GM23338 (cell line): ENCODE results near the gene GDF10. TPM values are rescaled to one million over a fixed set of nuclear protein-coding genes. Genes with fewer than 3 reads are reported as not detected.

Experiments
- ATAC-seq: fragments of 200-7000 bp; cut with Tn5 transposase; 3 replicates; pipeline ENCODE4 v1.9.1; 2020
- DNase-seq: peaks from one replicate; pipeline ENCODE4 v3.0.0-alpha.2; 2015; ENCODE audit warnings: low spot score
- H2AFZ ChIP-seq: fragments of 200-600 bp; sonication (generic); 2 replicates; pipeline ENCODE4 v1.8.0; 2016; ENCODE audit warnings: antibody characterized with exemption, mild to moderate bottlenecking, moderate library complexity
- H3F3A ChIP-seq: fragments of 200-600 bp; sonication (generic); replicated peaks from 2 replicates; pipeline ENCODE4 v1.8.0; 2017; ENCODE audit warnings: antibody characterized with exemption, mixed run types, low read depth
- H3K27ac ChIP-seq: fragments of 200-600 bp; sonication (generic); 2 replicates; pipeline ENCODE4 v1.6.1; 2016; ENCODE audit warnings: low read depth
- H3K27me3 ChIP-seq: fragments of 200-600 bp; sonication (generic); 2 replicates; pipeline ENCODE4 v1.8.0; 2016; ENCODE audit warnings: mild to moderate bottlenecking, mixed run types, moderate library complexity; ENCODE audit not compliant: insufficient read depth
- H3K36me3 ChIP-seq: fragments of 200-600 bp; sonication (generic); 2 replicates; pipeline ENCODE4 v1.8.0; 2016; ENCODE audit warnings: mild to moderate bottlenecking; ENCODE audit not compliant: insufficient read depth
- H3K4me1 ChIP-seq: fragments of 200-600 bp; sonication (generic); 2 replicates; pipeline ENCODE4 v1.8.0; 2016; ENCODE audit warnings: mild to moderate bottlenecking, moderate library complexity; ENCODE audit not compliant: insufficient read depth
- H3K4me2 ChIP-seq: fragments of 200-600 bp; sonication (generic); 2 replicates; pipeline ENCODE4 v1.7.1; 2017; ENCODE audit warnings: mixed run types
- H3K4me3 ChIP-seq: fragments of 200-600 bp; sonication (generic); 2 replicates; pipeline ENCODE4 v1.6.1; 2016; ENCODE audit warnings: mixed run types
- H3K79me2 ChIP-seq: fragments of 200-600 bp; sonication (generic); replicated peaks from 2 replicates; pipeline ENCODE4 v1.8.0; 2017; ENCODE audit warnings: mild to moderate bottlenecking; ENCODE audit not compliant: insufficient read depth
- H3K9me2 ChIP-seq: fragments of 200-600 bp; sonication (generic); 2 replicates; pipeline ENCODE4 v1.8.0; 2017; ENCODE audit not compliant: insufficient read depth
- H4K20me1 ChIP-seq: fragments of 200-600 bp; sonication (generic); replicated peaks from 2 replicates; pipeline ENCODE4 v1.8.0; 2017; ENCODE audit warnings: mild to moderate bottlenecking; ENCODE audit not compliant: insufficient read depth
- H3K27ac Mint-ChIP-seq: 2 replicates; pipeline ENCODE4 v1.8.0; 2020; ENCODE audit warnings: inconsistent platforms, mild to moderate bottlenecking, moderate library complexity, mixed read lengths
- H3K27me3 Mint-ChIP-seq: 3 replicates; pipeline ENCODE4 v1.8.0; 2022; ENCODE audit warnings: low read depth, mild to moderate bottlenecking, moderate library complexity, mixed read lengths, inconsistent platforms; ENCODE audit not compliant: insufficient read depth, poor library complexity
- H3K36me3 Mint-ChIP-seq: 3 replicates; pipeline ENCODE4 v1.8.0; 2021; ENCODE audit warnings: low read depth, mild to moderate bottlenecking, inconsistent platforms, moderate library complexity, mixed read lengths
- H3K4me1 Mint-ChIP-seq: 3 replicates; pipeline ENCODE4 v1.8.0; 2020; ENCODE audit warnings: mild to moderate bottlenecking, inconsistent platforms, mixed read lengths
- H3K4me3 Mint-ChIP-seq: 3 replicates; pipeline ENCODE4 v1.8.0; 2021; ENCODE audit warnings: moderate library complexity, mild to moderate bottlenecking, inconsistent platforms, mixed read lengths
- H3K9me3 Mint-ChIP-seq: 3 replicates; pipeline ENCODE4 v1.8.0; 2020; ENCODE audit warnings: moderate library complexity, mild to moderate bottlenecking, inconsistent platforms, mixed read lengths
- CREB1 ChIP-seq: fragments of 250-450 bp; sonication (Bioruptor Pico); IDR thresholded peaks from 2 replicates; pipeline ENCODE4 v1.5.0; 2020; ENCODE audit warnings: low read depth, mild to moderate bottlenecking, moderate library complexity
- CTCF ChIP-seq, 2 experiments: fragments of 200-600 bp in 1 of 2; sonication (generic) in 1 of 2; conservative IDR thresholded peaks; 2 replicates each; pipeline versions ENCODE4 v1.5.1 to v1.6.1; 2016 to 2017; ENCODE audit warnings: antibody characterized with exemption in 2 of 2, low read depth in 2 of 2, mild to moderate bottlenecking in 2 of 2, moderate library complexity in 1 of 2
- ETS1 ChIP-seq: IDR thresholded peaks from 2 replicates; pipeline ENCODE4 v1.6.1; 2016; ENCODE audit warnings: antibody characterized with exemption
- EZH2 ChIP-seq: fragments of 200-600 bp; sonication (generic); IDR thresholded peaks from one replicate; pipeline ENCODE4 v1.8.0; 2017; ENCODE audit warnings: antibody characterized with exemption, mild to moderate bottlenecking, low read depth; ENCODE audit not compliant: unreplicated experiment
- EZH2phosphoT487 ChIP-seq: fragments of 200-600 bp; sonication (generic); IDR thresholded peaks from one replicate; pipeline ENCODE4 v1.8.1; 2018; ENCODE audit warnings: antibody characterized with exemption; ENCODE audit not compliant: unreplicated experiment
- JUNB ChIP-seq: IDR thresholded peaks from one replicate; pipeline ENCODE4 v1.6.1; 2016; ENCODE audit warnings: antibody characterized with exemption; ENCODE audit not compliant: unreplicated experiment
- NANOG ChIP-seq: IDR thresholded peaks from 2 replicates; pipeline ENCODE4 v1.6.1; 2016; ENCODE audit warnings: antibody characterized with exemption, borderline replicate concordance
- POLR2AphosphoS5 ChIP-seq: IDR thresholded peaks from 2 replicates; pipeline ENCODE4 v1.6.1; 2016; ENCODE audit warnings: antibody characterized with exemption, low read depth
- REST ChIP-seq: IDR thresholded peaks from one replicate; pipeline ENCODE4 v1.6.1; 2018; ENCODE audit warnings: antibody characterized with exemption; ENCODE audit not compliant: unreplicated experiment
- STAT1 ChIP-seq: IDR thresholded peaks from one replicate; pipeline ENCODE4 v1.6.1; 2016; ENCODE audit warnings: antibody characterized with exemption; ENCODE audit not compliant: unreplicated experiment
- ZNF114 ChIP-seq: fragments of 250-450 bp; sonication (Bioruptor Pico); IDR thresholded peaks from 2 replicates; pipeline ENCODE4 v1.5.0; 2020; ENCODE audit warnings: mild to moderate bottlenecking, moderate library complexity
- ZNF331 ChIP-seq: fragments of 250-450 bp; sonication (Bioruptor Pico); IDR thresholded peaks from 2 replicates; pipeline ENCODE4 v1.5.0; 2020; ENCODE audit warnings: low read depth, mild to moderate bottlenecking, moderate library complexity
- ZNF462 ChIP-seq: fragments of 250-450 bp; sonication (Bioruptor Pico); IDR thresholded peaks from 2 replicates; pipeline ENCODE4 v1.5.0; 2020; ENCODE audit warnings: mild to moderate bottlenecking, moderate library complexity
- polyA plus RNA-seq: library from polyadenylated mRNA; unstranded; fragments of >200 nt; fragmentation: Nextera tagmentation; extraction: Ambion mirVana; gene quantifications from 2 replicates; pipeline ENCODE4 v1.2.1, GENCODE V29; 2016
- total RNA-seq: library from RNA; depleted of rRNA; stranded (reverse); fragments of >200 nt; shearing (Covaris generic); gene quantifications from 2 replicates; pipeline ENCODE4 v1.2.3, GENCODE V29; 2014

The GDF10 gene
- total and polyA plus RNA-seq, 2 experiments from 2014 or later, result 0.21 TPM; not detected in 1

GRCh38 chr10:47330366-47330765, 30.4 kb downstream of the GDF10 start:
- Histone ChIP-seq H4K20me1 (no peaks in the 10 kb centered on the region), H3K27ac (no peak overlapping the region), H3K36me3 (no peaks in the 10 kb centered on the region), H3K4me3 (no peak overlapping the region), H3K79me2 (no peaks in the 10 kb centered on the region), H3K4me1 (no peaks in the 10 kb centered on the region), H3K27me3 (no peaks in the 10 kb centered on the region), H3K9me2 (no peaks in the 10 kb centered on the region), H3K4me2 (no peak overlapping the region), H2AFZ (no peak overlapping the region), H3F3A (no peaks in the 10 kb centered on the region)
- Mint-ChIP-seq H3K4me3 (no peak overlapping the region), H3K27me3 (peaks cover 1% of the 10 kb centered on the region), H3K4me1 (no peaks in the 10 kb centered on the region; the same call in 1 of the 3 replicates), H3K27ac (no peak overlapping the region), H3K36me3 (no peaks in the 10 kb centered on the region), H3K9me3 (no peaks in the 10 kb centered on the region)
- no peak for DNase-seq
- TF ChIP-seq STAT1, result no peak
- TF ChIP-seq CREB1 (CRISPR knock-in tag), result no peak
- TF ChIP-seq ZNF331 (CRISPR knock-in tag), result no peak
- no peak for TF ChIP-seq ZNF114 (CRISPR knock-in tag)
- TF ChIP-seq REST, result no peak
- TF ChIP-seq JUNB, result no peak
- TF ChIP-seq EZH2, result no peak
- TF ChIP-seq EZH2phosphoT487, result no peak
- no peak for TF ChIP-seq ETS1
- TF ChIP-seq POLR2AphosphoS5, result no peak
- no peak for TF ChIP-seq CTCF (conservative IDR thresholded peaks at IDR 0.05; ENCODE audit: low read depth in 2 of 2)
- TF ChIP-seq NANOG, result no peak
- TF ChIP-seq ZNF462 (CRISPR knock-in tag), result no peak
- ATAC-seq, result no peak
